Measurements from ENCODE around the gene INTS4. TPM values are rescaled to one million over a fixed set of nuclear protein-coding genes. Genes with fewer than 3 reads are reported as not detected.
"Not testable (repeated sequence)": the region's sequence is repeated elsewhere in the genome, so short reads cannot be mapped to it uniquely, and the experiment has no call there.

Gene INTS4
- total RNA-seq, 1 experiment from 2014 or later: 25.2 TPM

DNA sequence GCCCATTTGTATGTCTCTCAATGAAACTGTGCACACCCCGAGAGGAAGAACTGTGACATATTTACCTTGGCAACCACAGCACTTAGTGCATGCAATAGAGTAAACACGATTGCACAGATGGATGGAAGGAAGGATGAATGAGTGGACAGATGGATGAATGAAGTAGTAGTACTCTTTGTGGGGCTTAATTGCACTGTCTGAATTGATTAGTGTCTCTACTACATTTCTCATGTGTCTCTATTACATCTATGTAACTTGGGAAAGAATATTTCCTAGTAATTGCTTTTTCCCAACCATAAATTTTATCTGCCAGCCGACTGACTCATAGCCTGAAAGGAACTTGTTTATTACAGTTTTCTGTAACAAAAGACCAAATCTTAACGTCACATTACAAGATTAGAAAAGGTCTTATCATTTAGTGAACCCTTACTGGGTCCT, 103.8 kb downstream of the INTS4 start:
- CTCF ChIA-PET; intact Hi-C loops (cut with micrococcal nuclease): not testable (repeated sequence)
- peaks cover 44% of the 10 kb centered on the region for H3K36me3 Mint-ChIP-seq (ENCODE audit: insufficient read depth, unreplicated experiment)

DNA sequence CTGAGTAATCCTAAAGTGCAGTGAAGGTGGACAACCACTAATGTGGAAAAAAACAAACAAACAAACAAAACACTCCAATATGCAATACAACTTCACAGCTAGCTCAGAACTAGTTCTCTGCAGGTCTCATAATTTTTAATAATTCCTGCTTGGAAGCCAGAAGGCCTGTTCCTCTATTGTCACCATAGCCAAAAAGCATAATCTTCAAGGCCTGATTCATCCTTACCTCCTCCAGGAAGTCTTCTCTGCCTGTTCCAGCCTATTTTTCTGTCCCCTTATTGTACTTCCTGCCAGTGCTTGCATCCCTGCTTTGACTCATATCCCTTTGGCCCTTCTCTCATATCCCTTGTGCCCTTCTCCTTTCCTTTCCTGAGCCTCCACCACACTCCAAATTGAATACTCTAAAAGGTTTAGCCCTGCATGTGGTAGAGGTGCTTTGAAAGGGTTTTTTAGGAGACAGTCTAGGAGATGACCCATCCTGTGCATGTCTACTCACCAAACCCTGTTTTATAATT, 104.3 kb downstream of the INTS4 start:
- intact Hi-C loops (cut with micrococcal nuclease); H3K27me3 Mint-ChIP-seq (ENCODE audit: insufficient read depth, unreplicated experiment); BruUV-seq (replicated peaks); POLR2A ChIA-PET; H3K4me1 Mint-ChIP-seq (ENCODE audit: insufficient read depth, unreplicated experiment); H3K4me3 Mint-ChIP-seq (ENCODE audit: unreplicated experiment); DNase-seq (ENCODE audit: unreplicated experiment); CTCF ChIA-PET; H3K9me3 Mint-ChIP-seq (ENCODE audit: unreplicated experiment); H3K27ac Mint-ChIP-seq (ENCODE audit: low read depth, unreplicated experiment): not testable (repeated sequence)
- peaks cover 47% of the 10 kb centered on the region for H3K36me3 Mint-ChIP-seq (ENCODE audit: insufficient read depth, unreplicated experiment)

More for the DNA sequence above, 103.8 kb downstream of the INTS4 start:
- H3K4me1 Mint-ChIP-seq (ENCODE audit: insufficient read depth, unreplicated experiment); DNase-seq (ENCODE audit: unreplicated experiment); BruUV-seq (replicated peaks); H3K27me3 Mint-ChIP-seq (ENCODE audit: insufficient read depth, unreplicated experiment); H3K4me3 Mint-ChIP-seq (ENCODE audit: unreplicated experiment); POLR2A ChIA-PET; H3K9me3 Mint-ChIP-seq (ENCODE audit: unreplicated experiment); H3K27ac Mint-ChIP-seq (ENCODE audit: low read depth, unreplicated experiment): not testable (repeated sequence)

- H3K4me1 Mint-ChIP-seq (ENCODE audit: insufficient read depth, unreplicated experiment); BruUV-seq (replicated peaks); H3K27ac Mint-ChIP-seq (ENCODE audit: low read depth, unreplicated experiment); H3K4me3 Mint-ChIP-seq (ENCODE audit: unreplicated experiment); intact Hi-C loops (cut with micrococcal nuclease); H3K9me3 Mint-ChIP-seq (ENCODE audit: unreplicated experiment); CTCF ChIA-PET; DNase-seq (ENCODE audit: unreplicated experiment); POLR2A ChIA-PET; H3K27me3 Mint-ChIP-seq (ENCODE audit: insufficient read depth, unreplicated experiment): not testable (repeated sequence)
- H3K36me3 Mint-ChIP-seq (ENCODE audit: insufficient read depth, unreplicated experiment): peaks cover 46% of the 10 kb centered on the region
Observed at GRCh38 chr11:77889045-77889444, 105.4 kb downstream of the INTS4 start.

DNA sequence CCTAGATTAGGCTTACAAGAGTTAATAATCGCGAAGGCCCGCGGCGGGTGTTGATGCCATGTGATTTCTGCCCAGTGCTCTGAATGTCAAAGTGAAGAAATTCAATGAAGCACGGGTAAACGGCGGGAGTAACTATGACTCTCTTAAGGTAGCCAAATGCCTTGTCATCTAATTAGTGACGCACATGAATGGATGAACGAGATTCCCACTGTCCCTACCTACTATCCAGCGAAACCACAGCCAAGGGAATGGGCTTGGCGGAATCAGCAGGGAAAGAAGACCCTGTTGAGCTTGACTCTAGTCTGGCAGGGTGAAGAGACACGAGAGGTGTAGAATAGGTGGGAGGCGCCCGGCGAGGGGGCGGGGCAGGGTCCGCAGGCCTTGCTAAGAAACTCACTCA, 108.1 kb downstream of the INTS4 start:
- Mint-ChIP-seq H3K4me3 (ENCODE audit: unreplicated experiment) (no peak overlapping the region), H3K36me3 (ENCODE audit: insufficient read depth, unreplicated experiment) (peaks cover 46% of the 10 kb centered on the region), H3K9me3 (ENCODE audit: unreplicated experiment) (no peaks in the 10 kb centered on the region), H3K4me1 (ENCODE audit: insufficient read depth, unreplicated experiment) (no peaks in the 10 kb centered on the region), H3K27me3 (ENCODE audit: insufficient read depth, unreplicated experiment) (no peaks in the 10 kb centered on the region), H3K27ac (ENCODE audit: low read depth, unreplicated experiment) (no peak overlapping the region)
- BruUV-seq (replicated peaks): no TSS peak
- intact Hi-C loops (cut with micrococcal nuclease): no loop called here
- TF ChIP-seq, protein P1, sequence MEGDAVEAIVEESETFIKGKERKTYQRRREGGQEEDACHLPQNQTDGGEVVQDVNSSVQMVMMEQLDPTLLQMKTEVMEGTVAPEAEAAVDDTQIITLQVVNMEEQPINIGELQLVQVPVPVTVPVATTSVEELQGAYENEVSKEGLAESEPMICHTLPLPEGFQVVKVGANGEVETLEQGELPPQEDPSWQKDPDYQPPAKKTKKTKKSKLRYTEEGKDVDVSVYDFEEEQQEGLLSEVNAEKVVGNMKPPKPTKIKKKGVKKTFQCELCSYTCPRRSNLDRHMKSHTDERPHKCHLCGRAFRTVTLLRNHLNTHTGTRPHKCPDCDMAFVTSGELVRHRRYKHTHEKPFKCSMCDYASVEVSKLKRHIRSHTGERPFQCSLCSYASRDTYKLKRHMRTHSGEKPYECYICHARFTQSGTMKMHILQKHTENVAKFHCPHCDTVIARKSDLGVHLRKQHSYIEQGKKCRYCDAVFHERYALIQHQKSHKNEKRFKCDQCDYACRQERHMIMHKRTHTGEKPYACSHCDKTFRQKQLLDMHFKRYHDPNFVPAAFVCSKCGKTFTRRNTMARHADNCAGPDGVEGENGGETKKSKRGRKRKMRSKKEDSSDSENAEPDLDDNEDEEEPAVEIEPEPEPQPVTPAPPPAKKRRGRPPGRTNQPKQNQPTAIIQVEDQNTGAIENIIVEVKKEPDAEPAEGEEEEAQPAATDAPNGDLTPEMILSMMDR (IDR thresholded peaks at IDR 0.05; ENCODE audit: unreplicated experiment): no peak
- CTCF ChIA-PET: no interaction called here
- no peak for DNase-seq (ENCODE audit: unreplicated experiment)
- POLR2A ChIA-PET: interaction anchor here (0.7 kb wide), 1 partner anchor 558 kb away, joined by 3 read pairs; no protein-coding TSS in a partner anchor

DNA sequence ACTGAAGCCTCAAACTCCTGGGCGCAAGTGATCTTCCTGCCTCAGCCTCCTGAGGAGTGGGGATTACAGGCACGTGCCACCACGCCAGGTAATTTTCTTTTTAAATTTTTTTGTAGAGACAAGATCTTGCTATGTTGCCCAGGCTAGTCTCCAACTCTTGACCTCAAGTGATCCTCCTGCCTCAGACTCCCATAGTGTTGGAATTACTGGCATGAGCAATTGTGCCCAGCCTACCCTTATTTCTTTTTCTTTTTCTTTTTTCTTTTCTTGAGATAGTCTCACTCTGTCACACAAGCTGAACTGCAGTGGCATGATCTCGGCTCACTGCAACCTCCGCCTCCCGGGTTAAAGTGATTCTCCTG, 109.7 kb downstream of the INTS4 start:
- TF ChIP-seq, protein P1 (IDR thresholded peaks at IDR 0.05; ENCODE audit: unreplicated experiment): no peak
- ChIA-PET POLR2A (no interaction called here), CTCF (no interaction called here)
- BruUV-seq (replicated peaks): no TSS peak
- H3K27me3 Mint-ChIP-seq (ENCODE audit: insufficient read depth, unreplicated experiment): no peaks in the 10 kb centered on the region
- peak overlapping the region; percentile 27 for H3K27ac Mint-ChIP-seq (ENCODE audit: low read depth, unreplicated experiment)
- H3K4me1 Mint-ChIP-seq (ENCODE audit: insufficient read depth, unreplicated experiment): peaks cover 4% of the 10 kb centered on the region
- no peaks in the 10 kb centered on the region for H3K9me3 Mint-ChIP-seq (ENCODE audit: unreplicated experiment)
- peaks cover 38% of the 10 kb centered on the region for H3K36me3 Mint-ChIP-seq (ENCODE audit: insufficient read depth, unreplicated experiment)
- no peak for DNase-seq (ENCODE audit: unreplicated experiment)
- intact Hi-C loops (cut with micrococcal nuclease): no loop called here
- H3K4me3 Mint-ChIP-seq (ENCODE audit: unreplicated experiment): no peak overlapping the region

Measured in MCF 10A (cell line).